Glutamatergic neuron (in vitro differentiated cells): ENCODE data around the gene RAP1GAP. TPM values are rescaled to one million over a fixed set of nuclear protein-coding genes. Genes with fewer than 3 reads are reported as not detected.

Experiments
- DNase-seq: peaks from one replicate; pipeline ENCODE4 v3.0.0; 2022
- H3K27ac Mint-ChIP-seq: one replicate; pipeline ENCODE4 v1.8.0; 2020; ENCODE audit warnings: mild to moderate bottlenecking, mixed read lengths, inconsistent platforms; ENCODE audit not compliant: unreplicated experiment
- H3K27me3 Mint-ChIP-seq: one replicate; pipeline ENCODE4 v1.8.0; 2020; ENCODE audit warnings: mild to moderate bottlenecking, moderate library complexity, mixed read lengths, inconsistent platforms; ENCODE audit not compliant: unreplicated experiment
- H3K36me3 Mint-ChIP-seq: one replicate; pipeline ENCODE4 v1.8.0; 2020; ENCODE audit warnings: mild to moderate bottlenecking, mixed read lengths, inconsistent platforms; ENCODE audit not compliant: unreplicated experiment
- H3K4me1 Mint-ChIP-seq: one replicate; pipeline ENCODE4 v1.8.0; 2020; ENCODE audit warnings: mild to moderate bottlenecking, low read depth, mixed read lengths, inconsistent platforms; ENCODE audit not compliant: unreplicated experiment
- H3K4me3 Mint-ChIP-seq: one replicate; pipeline ENCODE4 v1.8.0; 2020; ENCODE audit warnings: mild to moderate bottlenecking, mixed read lengths, inconsistent platforms; ENCODE audit not compliant: unreplicated experiment
- H3K9me3 Mint-ChIP-seq: one replicate; pipeline ENCODE4 v1.8.0; 2020; ENCODE audit warnings: mild to moderate bottlenecking, moderate library complexity, mixed read lengths, inconsistent platforms; ENCODE audit not compliant: unreplicated experiment
- CTCF ChIP-seq: fragments of 200-600 bp; sonication (generic); IDR thresholded peaks from one replicate; pipeline ENCODE4 v1.5.0; 2021; ENCODE audit not compliant: partially characterized antibody, unreplicated experiment
- total RNA-seq: library from RNA; stranded (reverse); fragmentation: NEBNext Ultra II Directional; extraction: Animal tissue kit (Norgen Biotek cat#: 25700); gene quantifications from one replicate; pipeline ENCODE4 v1.2.1, GENCODE V29; 2021; ENCODE audit not compliant: unreplicated experiment

The RAP1GAP gene
- total RNA-seq, 1 donor from 2014 or later: 4.8 TPM

- no peak for DNase-seq
- peaks cover 5% of the 10 kb centered on the region for H3K27me3 Mint-ChIP-seq
- H3K4me1 Mint-ChIP-seq: peaks cover 18% of the 10 kb centered on the region
- no peaks in the 10 kb centered on the region for H3K36me3 Mint-ChIP-seq
- peaks cover under 1% of the 10 kb centered on the region for H3K9me3 Mint-ChIP-seq
- H3K27ac Mint-ChIP-seq: no peak overlapping the region
- H3K4me3 Mint-ChIP-seq: no peak overlapping the region
- TF ChIP-seq CTCF: no peak
Measured at GRCh38 chr1:21701401-21701800, 32.2 kb upstream of the RAP1GAP start.

- no peak for DNase-seq
- no peak overlapping the region for H3K4me3 Mint-ChIP-seq
- H3K9me3 Mint-ChIP-seq: peaks cover 3% of the 10 kb centered on the region
- no peak for TF ChIP-seq CTCF
- H3K4me1 Mint-ChIP-seq: peaks cover 6% of the 10 kb centered on the region
- H3K36me3 Mint-ChIP-seq: no peaks in the 10 kb centered on the region
- peaks cover 5% of the 10 kb centered on the region for H3K27me3 Mint-ChIP-seq
- H3K27ac Mint-ChIP-seq: no peak overlapping the region
Measured at GRCh38 chr1:21700094-21700493, 30.9 kb upstream of the RAP1GAP start.

DNA sequence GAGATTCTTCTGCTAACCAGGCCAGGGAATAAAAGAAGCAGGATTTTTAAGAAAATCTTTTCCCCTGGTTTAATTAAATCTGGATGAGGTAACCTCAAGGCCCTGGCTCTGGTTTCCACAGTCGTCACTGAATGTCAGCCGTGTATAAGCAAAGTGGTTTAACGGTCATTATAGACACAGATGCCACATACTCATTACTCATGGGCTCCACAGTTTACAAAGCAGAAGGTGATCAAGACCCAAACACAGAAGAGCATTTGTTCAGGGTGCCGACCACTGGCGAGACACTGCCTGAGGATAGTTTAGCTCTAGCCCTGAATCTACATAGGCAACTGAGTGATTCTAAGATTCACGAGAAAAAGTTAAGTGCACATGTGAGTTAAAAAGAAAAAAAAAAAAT is 27.8 kb upstream of the RAP1GAP start:
- Mint-ChIP-seq H3K4me1 (no peaks in the 10 kb centered on the region), H3K9me3 (peaks cover 3% of the 10 kb centered on the region), H3K36me3 (no peaks in the 10 kb centered on the region), H3K27me3 (peaks cover 4% of the 10 kb centered on the region), H3K4me3 (no peak overlapping the region), H3K27ac (no peak overlapping the region)
- DNase-seq: no peak
- no peak for TF ChIP-seq CTCF

- Mint-ChIP-seq H3K27ac (no peak overlapping the region), H3K4me1 (no peaks in the 10 kb centered on the region), H3K9me3 (peaks cover 3% of the 10 kb centered on the region), H3K4me3 (no peak overlapping the region), H3K36me3 (no peaks in the 10 kb centered on the region), H3K27me3 (peaks cover under 1% of the 10 kb centered on the region)
- no peak for DNase-seq
- TF ChIP-seq CTCF: no peak
Measured at GRCh38 chr1:21693732-21694131, 24.6 kb upstream of the RAP1GAP start.

GRCh38 chr1:21691739-21692138 is 22.6 kb upstream of the RAP1GAP start:
- TF ChIP-seq CTCF: no peak
- no peak overlapping the region for H3K4me3 Mint-ChIP-seq
- no peaks in the 10 kb centered on the region for H3K36me3 Mint-ChIP-seq
- H3K9me3 Mint-ChIP-seq: peaks cover 3% of the 10 kb centered on the region
- no peaks in the 10 kb centered on the region for H3K4me1 Mint-ChIP-seq
- DNase-seq: no peak
- no peak overlapping the region for H3K27ac Mint-ChIP-seq
- H3K27me3 Mint-ChIP-seq: no peaks in the 10 kb centered on the region
